Measurements from ENCODE around the gene CLCN2.

Gene CLCN2

DNA sequence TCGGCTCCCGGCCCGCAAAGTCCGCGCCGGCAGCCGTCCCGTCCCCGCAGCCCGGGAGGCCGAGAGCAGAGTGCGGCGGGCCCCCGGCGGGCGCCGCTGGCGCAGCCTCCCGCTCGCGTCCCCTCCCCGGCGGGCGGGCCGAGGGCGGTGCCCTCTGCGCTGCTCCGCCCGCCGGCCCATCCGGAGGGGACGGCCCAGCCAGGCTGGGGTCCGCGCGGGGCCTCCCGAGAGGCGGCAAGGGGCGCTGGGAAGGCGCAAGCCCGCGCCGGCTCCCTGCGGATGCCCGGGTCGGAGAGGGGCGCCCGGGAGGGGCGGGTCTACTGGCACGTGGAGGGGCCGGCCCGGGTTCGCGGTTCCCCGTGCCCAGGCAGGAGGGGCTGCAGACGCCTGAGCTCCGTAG, at the start of gene CLCN2, which contains the start of gene POLR2H:
CLCN2 (minus strand) TSS at position 74 of the 400 bp plus-strand sequence. CDS start 126 bp downstream, outside the sequence.
POLR2H (plus strand) TSS at position 179 of the 400 bp plus-strand sequence. CDS start 1,783 bp downstream, outside the sequence.
- Histone ChIP-seq H3K4me3 (ENCODE audit: low read length) (peak within 1 kb of the TSS; percentile 82), H3K36me3 (ENCODE audit: control insufficient read depth, low read depth, low read length) (peaks cover 20% of the 10 kb centered on the region), H3K4me1 (ENCODE audit: control insufficient read depth, low read depth, low read length) (peaks cover 13% of the 10 kb centered on the region), H3K9me3 (ENCODE audit: control insufficient read depth, low read depth, low read length) (no peaks in the 10 kb centered on the region), H3K27me3 (ENCODE audit: control insufficient read depth, insufficient read depth, low read length) (peaks cover 13% of the 10 kb centered on the region), H3K27ac (ENCODE audit: low read length) (no peak within 1 kb of the TSS), H3K9ac (ENCODE audit: low read length) (peak within 1 kb of the TSS; percentile 88)

GRCh38 chr3:184409946-184410500, 48.6 kb upstream of the CLCN2 start:
- no peaks in the 10 kb centered on the region for H3K9me3 ChIP-seq (ENCODE audit: control insufficient read depth, low read depth, low read length)
- H3K27me3 ChIP-seq (ENCODE audit: control insufficient read depth, insufficient read depth, low read length): no peaks in the 10 kb centered on the region
- no peaks in the 10 kb centered on the region for H3K4me1 ChIP-seq (ENCODE audit: control insufficient read depth, low read depth, low read length)
- H3K27ac ChIP-seq (ENCODE audit: low read length): no peak overlapping the region
- no peaks in the 10 kb centered on the region for H3K36me3 ChIP-seq (ENCODE audit: control insufficient read depth, low read depth, low read length)
- H3K4me3 ChIP-seq (ENCODE audit: low read length): no peak overlapping the region
- no peak overlapping the region for H3K9ac ChIP-seq (ENCODE audit: low read length)

DNA sequence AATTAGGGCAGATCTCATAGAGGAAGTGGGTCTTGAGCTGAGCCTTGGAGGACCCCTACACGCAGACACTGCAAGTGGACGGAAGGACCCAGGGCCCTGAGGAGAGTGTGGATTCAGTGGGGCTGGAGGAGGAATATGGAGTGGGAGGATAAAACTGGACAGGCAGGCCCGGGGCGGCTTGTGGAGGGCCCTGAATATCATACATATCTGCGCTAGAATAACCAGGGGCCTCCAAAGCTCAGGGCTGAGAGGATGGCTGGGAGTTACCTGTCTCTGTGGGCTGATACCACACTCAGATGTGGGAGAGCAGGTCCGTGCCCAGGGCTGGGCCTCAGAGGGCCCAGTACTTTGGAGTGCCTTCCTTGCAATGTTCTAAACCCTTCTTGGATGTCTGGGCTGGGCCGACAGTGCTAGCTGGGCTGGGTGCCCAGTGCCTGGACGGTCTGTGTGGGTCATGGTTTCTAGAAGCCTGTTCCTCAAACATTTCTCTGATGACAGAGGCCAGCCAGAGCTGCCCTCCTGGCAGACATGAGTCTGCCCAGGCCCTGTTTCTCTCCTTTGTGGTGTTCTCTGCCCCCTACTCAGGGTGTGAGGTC, 48.0 kb upstream of the CLCN2 start:
- H3K36me3 ChIP-seq (ENCODE audit: control insufficient read depth, low read depth, low read length): no peaks in the 10 kb centered on the region
- no peak overlapping the region for H3K4me3 ChIP-seq (ENCODE audit: low read length)
- H3K9ac ChIP-seq (ENCODE audit: low read length): no peak overlapping the region
- H3K27me3 ChIP-seq (ENCODE audit: control insufficient read depth, insufficient read depth, low read length): no peaks in the 10 kb centered on the region
- no peak overlapping the region for H3K27ac ChIP-seq (ENCODE audit: low read length)
- no peaks in the 10 kb centered on the region for H3K9me3 ChIP-seq (ENCODE audit: control insufficient read depth, low read depth, low read length)
- no peaks in the 10 kb centered on the region for H3K4me1 ChIP-seq (ENCODE audit: control insufficient read depth, low read depth, low read length)

DNA sequence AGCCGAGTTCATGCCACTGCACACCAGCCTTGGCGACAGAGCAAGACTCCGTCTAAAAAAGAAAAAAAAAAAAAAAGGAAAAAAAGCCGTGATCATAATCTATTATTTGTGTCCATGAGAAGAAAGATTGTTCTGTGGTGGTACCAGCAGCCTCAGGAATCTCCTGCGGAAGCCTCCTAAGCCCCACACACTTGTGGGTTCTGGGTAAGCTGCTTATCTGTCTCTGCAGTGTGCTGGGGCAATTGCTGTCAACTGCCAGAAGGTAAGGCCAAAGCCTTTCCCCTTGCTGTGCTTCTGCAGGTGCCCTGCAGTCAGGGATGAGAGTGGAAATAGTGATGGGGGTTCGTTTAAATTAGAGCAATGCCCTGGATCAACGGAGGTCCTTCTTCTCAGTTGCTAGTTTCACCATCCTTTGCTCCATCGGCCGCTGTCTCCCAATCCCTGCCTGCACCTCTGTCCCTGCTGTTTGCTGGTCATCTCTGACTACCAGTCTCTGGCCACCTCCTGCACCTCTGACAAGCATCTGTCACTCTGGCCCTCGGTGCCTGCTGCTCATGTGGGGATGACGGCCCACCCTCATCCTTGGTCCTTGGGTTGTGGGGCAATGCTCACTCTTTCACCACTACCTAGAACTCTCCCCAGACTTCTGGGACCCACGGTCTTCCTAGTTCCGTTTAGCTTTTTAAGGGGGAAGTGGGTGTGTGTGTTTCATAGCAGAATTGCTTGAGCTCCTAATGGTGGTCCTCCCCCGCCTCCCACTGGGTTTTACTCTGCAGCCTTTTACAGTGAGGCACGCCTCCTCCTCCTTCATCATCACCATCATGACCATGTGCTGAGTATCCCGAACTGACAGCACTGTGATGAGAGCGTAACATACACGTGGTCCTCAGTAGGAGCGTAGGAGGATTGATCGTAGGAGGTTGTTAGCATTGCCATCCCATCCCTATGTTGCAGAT, 43.9 kb upstream of the CLCN2 start:
- Histone ChIP-seq H3K27ac (ENCODE audit: low read length) (no peak overlapping the region), H3K4me3 (ENCODE audit: low read length) (no peak overlapping the region), H3K9me3 (ENCODE audit: control insufficient read depth, low read depth, low read length) (no peaks in the 10 kb centered on the region), H3K4me1 (ENCODE audit: control insufficient read depth, low read depth, low read length) (no peaks in the 10 kb centered on the region), H3K27me3 (ENCODE audit: control insufficient read depth, insufficient read depth, low read length) (no peaks in the 10 kb centered on the region), H3K36me3 (ENCODE audit: control insufficient read depth, low read depth, low read length) (no peaks in the 10 kb centered on the region), H3K9ac (ENCODE audit: low read length) (no peak overlapping the region)

DNA sequence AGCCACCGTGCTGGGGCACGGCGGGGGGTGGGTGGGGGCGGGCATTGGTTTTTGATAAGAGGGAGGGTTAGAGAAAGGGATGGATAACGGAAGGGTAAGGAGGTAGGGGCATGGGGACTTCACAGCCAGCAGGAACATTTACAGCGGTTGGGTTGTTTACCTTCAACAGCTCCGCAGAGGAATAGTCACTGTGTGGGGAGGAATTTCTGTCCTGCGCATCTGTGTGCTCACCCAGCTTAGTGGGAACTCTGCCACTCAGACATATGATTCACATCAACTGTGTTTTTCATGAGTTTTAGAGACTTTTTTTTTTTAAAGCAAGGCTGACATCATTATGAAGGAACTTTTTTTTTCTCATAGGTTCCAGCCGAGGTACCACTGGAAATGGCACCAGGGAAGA, 38.0 kb upstream of the CLCN2 start:
- no peaks in the 10 kb centered on the region for H3K36me3 ChIP-seq (ENCODE audit: control insufficient read depth, low read depth, low read length)
- H3K9ac ChIP-seq (ENCODE audit: low read length): no peak overlapping the region
- H3K27ac ChIP-seq (ENCODE audit: low read length): no peak overlapping the region
- peaks cover 9% of the 10 kb centered on the region for H3K4me1 ChIP-seq (ENCODE audit: control insufficient read depth, low read depth, low read length)
- H3K27me3 ChIP-seq (ENCODE audit: control insufficient read depth, insufficient read depth, low read length): no peaks in the 10 kb centered on the region
- no peaks in the 10 kb centered on the region for H3K9me3 ChIP-seq (ENCODE audit: control insufficient read depth, low read depth, low read length)
- H3K4me3 ChIP-seq (ENCODE audit: low read length): peak overlapping the region; percentile 46

GRCh38 chr3:184395320-184395660, 33.9 kb upstream of the CLCN2 start:
- no peak overlapping the region for H3K9ac ChIP-seq (ENCODE audit: low read length)
- no peaks in the 10 kb centered on the region for H3K27me3 ChIP-seq (ENCODE audit: control insufficient read depth, insufficient read depth, low read length)
- H3K9me3 ChIP-seq (ENCODE audit: control insufficient read depth, low read depth, low read length): no peaks in the 10 kb centered on the region
- H3K4me3 ChIP-seq (ENCODE audit: low read length): no peak overlapping the region
- peaks cover 9% of the 10 kb centered on the region for H3K4me1 ChIP-seq (ENCODE audit: control insufficient read depth, low read depth, low read length)
- H3K36me3 ChIP-seq (ENCODE audit: control insufficient read depth, low read depth, low read length): no peaks in the 10 kb centered on the region
- H3K27ac ChIP-seq (ENCODE audit: low read length): no peak overlapping the region

- H3K27me3 ChIP-seq (ENCODE audit: control insufficient read depth, insufficient read depth, low read length): no peaks in the 10 kb centered on the region
- H3K4me1 ChIP-seq (ENCODE audit: control insufficient read depth, low read depth, low read length): no peaks in the 10 kb centered on the region
- no peaks in the 10 kb centered on the region for H3K36me3 ChIP-seq (ENCODE audit: control insufficient read depth, low read depth, low read length)
- no peaks in the 10 kb centered on the region for H3K9me3 ChIP-seq (ENCODE audit: control insufficient read depth, low read depth, low read length)
- H3K4me3 ChIP-seq (ENCODE audit: low read length): no peak overlapping the region
- H3K27ac ChIP-seq (ENCODE audit: low read length): no peak overlapping the region
- no peak overlapping the region for H3K9ac ChIP-seq (ENCODE audit: low read length)
These were observed 29.9 kb upstream of the CLCN2 start for GRCh38 chr3:184391266-184391665.

- Histone ChIP-seq H3K36me3 (ENCODE audit: control insufficient read depth, low read depth, low read length) (no peaks in the 10 kb centered on the region), H3K27me3 (ENCODE audit: control insufficient read depth, insufficient read depth, low read length) (no peaks in the 10 kb centered on the region)
These were observed 28.6 kb upstream of the CLCN2 start for GRCh38 chr3:184389935-184390528.

DNA sequence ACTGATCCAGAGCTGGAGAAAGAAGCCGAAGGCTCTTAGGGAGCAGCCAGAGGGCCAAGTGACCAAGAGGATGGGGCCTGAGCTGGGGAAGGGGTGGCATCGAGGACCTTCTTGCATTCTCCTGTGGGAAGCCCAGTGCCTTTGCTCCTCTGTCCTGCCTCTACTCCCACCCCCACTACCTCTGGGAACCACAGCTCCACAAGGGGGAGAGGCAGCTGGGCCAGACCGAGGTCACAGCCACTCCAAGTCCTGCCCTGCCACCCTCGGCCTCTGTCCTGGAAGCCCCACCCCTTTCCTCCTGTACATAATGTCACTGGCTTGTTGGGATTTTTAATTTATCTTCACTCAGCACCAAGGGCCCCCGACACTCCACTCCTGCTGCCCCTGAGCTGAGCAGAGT, 28.0 kb upstream of the CLCN2 start:
- H3K36me3 ChIP-seq (ENCODE audit: control insufficient read depth, low read depth, low read length): no peaks in the 10 kb centered on the region
- no peak overlapping the region for H3K9ac ChIP-seq (ENCODE audit: low read length)
- H3K4me3 ChIP-seq (ENCODE audit: low read length): no peak overlapping the region
- no peak overlapping the region for H3K27ac ChIP-seq (ENCODE audit: low read length)
- no peaks in the 10 kb centered on the region for H3K4me1 ChIP-seq (ENCODE audit: control insufficient read depth, low read depth, low read length)
- H3K9me3 ChIP-seq (ENCODE audit: control insufficient read depth, low read depth, low read length): no peaks in the 10 kb centered on the region
- no peaks in the 10 kb centered on the region for H3K27me3 ChIP-seq (ENCODE audit: control insufficient read depth, insufficient read depth, low read length)

More at GRCh38 chr3:184389935-184390528, 28.6 kb upstream of the CLCN2 start:
- Histone ChIP-seq H3K4me3 (ENCODE audit: low read length) (no peak overlapping the region), H3K4me1 (ENCODE audit: control insufficient read depth, low read depth, low read length) (no peaks in the 10 kb centered on the region), H3K27ac (ENCODE audit: low read length) (no peak overlapping the region), H3K9ac (ENCODE audit: low read length) (no peak overlapping the region), H3K9me3 (ENCODE audit: control insufficient read depth, low read depth, low read length) (no peaks in the 10 kb centered on the region)

DNA sequence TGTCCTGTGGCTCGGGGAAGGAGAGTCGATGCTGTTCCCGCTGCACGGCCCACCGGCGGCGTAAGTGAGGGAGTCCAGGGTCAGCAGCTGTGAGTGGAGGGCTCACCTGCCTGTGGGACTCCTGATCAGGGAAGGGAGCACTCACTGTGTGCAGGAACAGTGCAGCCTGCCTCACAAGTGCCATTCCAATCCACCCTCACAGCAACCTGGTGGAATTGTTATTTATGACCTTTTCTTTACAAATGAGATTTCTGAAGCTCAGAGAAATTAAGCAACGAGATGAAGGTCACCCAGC, 27.5 kb upstream of the CLCN2 start:
- Histone ChIP-seq H3K36me3 (ENCODE audit: control insufficient read depth, low read depth, low read length) (no peaks in the 10 kb centered on the region), H3K27ac (ENCODE audit: low read length) (no peak overlapping the region), H3K27me3 (ENCODE audit: control insufficient read depth, insufficient read depth, low read length) (no peaks in the 10 kb centered on the region), H3K9ac (ENCODE audit: low read length) (no peak overlapping the region), H3K4me3 (ENCODE audit: low read length) (no peak overlapping the region), H3K4me1 (ENCODE audit: control insufficient read depth, low read depth, low read length) (no peaks in the 10 kb centered on the region), H3K9me3 (ENCODE audit: control insufficient read depth, low read depth, low read length) (no peaks in the 10 kb centered on the region)

- H3K27ac ChIP-seq (ENCODE audit: low read length): no peak overlapping the region
- H3K36me3 ChIP-seq (ENCODE audit: control insufficient read depth, low read depth, low read length): no peaks in the 10 kb centered on the region
- no peak overlapping the region for H3K9ac ChIP-seq (ENCODE audit: low read length)
- H3K4me3 ChIP-seq (ENCODE audit: low read length): no peak overlapping the region
- no peaks in the 10 kb centered on the region for H3K27me3 ChIP-seq (ENCODE audit: control insufficient read depth, insufficient read depth, low read length)
- H3K9me3 ChIP-seq (ENCODE audit: control insufficient read depth, low read depth, low read length): no peaks in the 10 kb centered on the region
- H3K4me1 ChIP-seq (ENCODE audit: control insufficient read depth, low read depth, low read length): no peaks in the 10 kb centered on the region
These were observed 26.9 kb upstream of the CLCN2 start for GRCh38 chr3:184388164-184388935.

All from iPS-18a (cell line).